ENCODE measurements around the gene HPD. TPM values are rescaled to one million over a fixed set of nuclear protein-coding genes. Genes with fewer than 3 reads are reported as not detected.

The HPD gene
- total RNA-seq, 6 experiments from 2014 or later = 649 to 1,803 (median 1,080) TPM

- ATAC-seq = no peak
- Histone ChIP-seq H3K36me3 (peaks cover 7 to 82% (median 49%) of the 10 kb centered on the region in 4 donors), H3K9me3 (no peaks in the 10 kb centered on the region), H3K27ac (no peak overlapping the region), H3K4me3 (no peak overlapping the region), H3K4me1 (no peaks in the 10 kb centered on the region), H3K27me3 (no peaks in the 10 kb centered on the region)
- DNase-seq = no peak
- TF ChIP-seq POLR2A (IDR thresholded peaks at IDR 0.05) = no peak
- TF ChIP-seq CTCF (IDR thresholded peaks at IDR 0.05) = no peak
- WGBS (ENCODE audit: insufficient coverage, low coverage, low lambda C conversion rate, missing lambda C conversion rate) = no CpG with 5 or more reads among the region's 12 CpGs
- intact Hi-C loops (cut with DNase I) = no loop called here
These were observed 34.9 kb downstream of the HPD start for GRCh38 chr12:121823727-121824115.

- no CpG with 5 or more reads among the region's 36 CpGs for WGBS (ENCODE audit: insufficient coverage, low coverage, low lambda C conversion rate, missing lambda C conversion rate)
- Histone ChIP-seq H3K36me3 (peaks cover 7 to 81% (median 48%) of the 10 kb centered on the region in 4 donors), H3K9me3 (no peaks in the 10 kb centered on the region), H3K27me3 (no peaks in the 10 kb centered on the region), H3K27ac (no peak overlapping the region), H3K4me3 (no peak overlapping the region), H3K4me1 (no peaks in the 10 kb centered on the region)
- intact Hi-C loops (cut with DNase I) = no loop called here
- ATAC-seq (peak in 2 of 4 donors; percentile 7 to 10), DNase-seq (peak in 1 of 3 donors; percentile 55)
- TF ChIP-seq POLR2A (IDR thresholded peaks at IDR 0.05) (no peak), CTCF (IDR thresholded peaks at IDR 0.05) (no peak)
These were observed 35.4 kb downstream of the HPD start for GRCh38 chr12:121823101-121823726.

GRCh38 chr12:121822393-121823100, 36.1 kb downstream of the HPD start:
- Histone ChIP-seq H3K4me3 (no peak overlapping the region), H3K9me3 (no peaks in the 10 kb centered on the region), H3K27ac (no peak overlapping the region), H3K4me1 (no peaks in the 10 kb centered on the region), H3K36me3 (peaks cover 11 to 81% (median 47%) of the 10 kb centered on the region in 4 donors), H3K27me3 (no peaks in the 10 kb centered on the region)
- DNase-seq (no peak), ATAC-seq (peak in 1 of 4 donors; percentile 11)
- intact Hi-C loops (cut with DNase I) = no loop called here
- whole genome bisulfite sequencing (ENCODE audit: insufficient coverage, low coverage, low lambda C conversion rate, missing lambda C conversion rate) = 84% methylated on average over 17 of the region's 39 CpGs
- TF ChIP-seq CTCF (IDR thresholded peaks at IDR 0.05) = no peak
- no peak for TF ChIP-seq POLR2A (IDR thresholded peaks at IDR 0.05)

GRCh38 chr12:121820056-121820455, 38.6 kb downstream of the HPD start:
- Histone ChIP-seq H3K27me3 (no peaks in the 10 kb centered on the region), H3K4me3 (no peak overlapping the region), H3K27ac (no peak overlapping the region), H3K36me3 (peaks cover 16 to 94% (median 54%) of the 10 kb centered on the region in 4 donors), H3K9me3 (no peaks in the 10 kb centered on the region), H3K4me1 (no peaks in the 10 kb centered on the region)
- DNase-seq (no peak), ATAC-seq (no peak)
- TF ChIP-seq CTCF (IDR thresholded peaks at IDR 0.05) (no peak), POLR2A (IDR thresholded peaks at IDR 0.05) (no peak)
- intact Hi-C loops (cut with DNase I) = no loop called here
- WGBS (ENCODE audit: insufficient coverage, low coverage, low lambda C conversion rate, missing lambda C conversion rate) = 81% methylated on average over 4 of the region's 7 CpGs
